GM06990 (cell line): ENCODE results near the gene TNFRSF1B.

Experiments used
- DNase-seq: peaks from one replicate; pipeline ENCODE4 v3.0.0-alpha.2; 2011; ENCODE audit not compliant: insufficient read length; ENCODE audit errors: extremely low read depth
- H3K27me3 ChIP-seq: replicated peaks from 2 replicates; pipeline ENCODE4 v1.6.0; 2011; ENCODE audit warnings: low read length; ENCODE audit not compliant: control insufficient read depth, insufficient read depth
- H3K36me3 ChIP-seq: 2 replicates; pipeline ENCODE4 v1.5.1; 2011; ENCODE audit warnings: low read length; ENCODE audit not compliant: control insufficient read depth, insufficient read depth
- H3K4me3 ChIP-seq: replicated peaks from 2 replicates; pipeline ENCODE4 v1.5.1; 2011; ENCODE audit warnings: low read depth, mild to moderate bottlenecking, control low read depth, low read length
- TF ChIP-seq, protein P1 (sequence below): IDR thresholded peaks from 2 replicates; pipeline ENCODE4 v1.5.1; 2011; ENCODE audit warnings: low read length, control low read depth, mild to moderate bottlenecking, inconsistent platforms; ENCODE audit not compliant: insufficient read depth, poor library complexity, severe bottlenecking

TNFRSF1B gene

DNA sequence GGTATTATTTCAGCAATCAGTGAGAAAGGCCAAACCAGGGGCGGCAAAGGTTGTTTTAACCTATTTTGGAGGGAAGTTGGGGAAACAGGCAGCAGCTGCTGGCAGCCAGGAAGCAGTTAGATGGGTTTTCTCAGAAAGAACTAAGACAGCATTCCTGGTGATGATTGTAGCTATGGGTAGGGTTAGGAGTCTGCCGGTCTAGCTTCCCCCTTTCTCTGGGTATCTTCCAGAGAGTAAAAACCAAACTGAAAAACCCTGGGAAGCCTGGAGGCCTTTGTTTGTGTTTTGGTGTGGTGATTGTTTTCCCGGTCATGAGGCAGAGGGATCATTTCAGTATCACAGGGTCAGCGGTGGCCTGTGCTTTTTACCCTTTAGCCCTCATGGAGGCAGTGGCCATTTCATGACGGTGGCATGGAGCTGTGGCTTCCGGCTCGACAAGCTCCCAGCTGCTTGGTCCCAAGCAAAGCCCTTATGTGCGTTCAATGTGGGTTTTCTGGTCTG lies 19.5 kb upstream of the TNFRSF1B start:
- no peak overlapping the region for H3K4me3 ChIP-seq
- H3K36me3 ChIP-seq: peaks cover 11% of the 10 kb centered on the region
- H3K27me3 ChIP-seq: no peaks in the 10 kb centered on the region
- TF ChIP-seq, protein P1, sequence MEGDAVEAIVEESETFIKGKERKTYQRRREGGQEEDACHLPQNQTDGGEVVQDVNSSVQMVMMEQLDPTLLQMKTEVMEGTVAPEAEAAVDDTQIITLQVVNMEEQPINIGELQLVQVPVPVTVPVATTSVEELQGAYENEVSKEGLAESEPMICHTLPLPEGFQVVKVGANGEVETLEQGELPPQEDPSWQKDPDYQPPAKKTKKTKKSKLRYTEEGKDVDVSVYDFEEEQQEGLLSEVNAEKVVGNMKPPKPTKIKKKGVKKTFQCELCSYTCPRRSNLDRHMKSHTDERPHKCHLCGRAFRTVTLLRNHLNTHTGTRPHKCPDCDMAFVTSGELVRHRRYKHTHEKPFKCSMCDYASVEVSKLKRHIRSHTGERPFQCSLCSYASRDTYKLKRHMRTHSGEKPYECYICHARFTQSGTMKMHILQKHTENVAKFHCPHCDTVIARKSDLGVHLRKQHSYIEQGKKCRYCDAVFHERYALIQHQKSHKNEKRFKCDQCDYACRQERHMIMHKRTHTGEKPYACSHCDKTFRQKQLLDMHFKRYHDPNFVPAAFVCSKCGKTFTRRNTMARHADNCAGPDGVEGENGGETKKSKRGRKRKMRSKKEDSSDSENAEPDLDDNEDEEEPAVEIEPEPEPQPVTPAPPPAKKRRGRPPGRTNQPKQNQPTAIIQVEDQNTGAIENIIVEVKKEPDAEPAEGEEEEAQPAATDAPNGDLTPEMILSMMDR: no peak
- no peak for DNase-seq

- no peaks in the 10 kb centered on the region for H3K27me3 ChIP-seq
- peaks cover 1% of the 10 kb centered on the region; the same call in 1 of the 2 replicates for H3K36me3 ChIP-seq
- TF ChIP-seq, protein P1: no peak
- no peak for DNase-seq
- H3K4me3 ChIP-seq: no peak overlapping the region
Observed at GRCh38 chr1:12148160-12148957, 18.4 kb upstream of the TNFRSF1B start.

GRCh38 chr1:12148958-12149790 lies 17.6 kb upstream of the TNFRSF1B start:
- H3K27me3 ChIP-seq: no peaks in the 10 kb centered on the region
- H3K36me3 ChIP-seq: no peaks in the 10 kb centered on the region
- no peak overlapping the region for H3K4me3 ChIP-seq
- TF ChIP-seq, protein P1: no peak
- no peak for DNase-seq

- H3K27me3 ChIP-seq: no peaks in the 10 kb centered on the region
- no peak overlapping the region for H3K4me3 ChIP-seq
- no peak for DNase-seq
- no peaks in the 10 kb centered on the region for H3K36me3 ChIP-seq
- TF ChIP-seq, protein P1: no peak
Observed at GRCh38 chr1:12149791-12150175, 17.0 kb upstream of the TNFRSF1B start.

DNA sequence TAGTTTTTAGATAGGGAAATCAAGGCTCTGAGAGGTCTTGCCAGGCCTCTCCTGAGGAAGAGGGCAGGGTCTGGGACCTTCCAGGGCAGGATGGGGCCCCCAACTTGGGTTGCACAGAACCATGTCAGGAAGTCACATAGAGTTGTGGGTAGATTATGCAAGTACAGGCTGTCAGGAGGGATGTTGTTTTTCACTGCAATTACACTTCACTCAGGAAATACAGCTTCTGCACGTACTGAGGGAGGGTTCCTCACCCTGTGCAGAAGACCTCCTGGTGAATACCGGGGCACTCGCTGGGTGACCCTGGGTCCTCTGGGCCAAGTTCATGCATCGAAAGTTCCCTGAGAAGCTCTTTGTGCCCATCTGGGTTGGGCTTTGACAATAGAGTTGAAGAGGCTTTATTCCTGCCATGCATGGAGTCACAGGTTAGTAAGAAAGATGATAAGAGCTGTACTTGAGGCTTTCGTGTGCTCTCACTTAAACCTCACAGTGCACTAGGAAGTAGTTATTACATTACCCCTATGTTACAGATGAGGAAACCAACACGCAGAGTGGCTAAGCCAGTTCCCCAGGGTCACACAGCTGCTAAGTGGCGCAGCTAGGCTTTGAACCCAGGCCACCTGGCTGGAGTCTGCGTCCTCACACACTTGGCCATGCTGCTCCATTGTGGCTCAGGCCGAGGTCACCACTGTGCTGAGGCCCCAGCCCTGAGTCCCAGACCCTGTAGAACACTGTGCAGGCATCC lies 16.2 kb upstream of the TNFRSF1B start:
- Histone ChIP-seq H3K4me3 (no peak overlapping the region), H3K27me3 (no peaks in the 10 kb centered on the region), H3K36me3 (no peaks in the 10 kb centered on the region)
- TF ChIP-seq, protein P1: no peak
- peak; percentile 70 for DNase-seq
